ENCODE measurements around the gene ZFAND3.

- no peak for TF ChIP-seq CTCF (IDR thresholded peaks at IDR 0.05)
- no peak for TF ChIP-seq EP300 (IDR thresholded peaks at IDR 0.05; ENCODE audit: borderline replicate concordance in 1 of 2, low read depth in 1 of 2, low read length in 1 of 2)
- TF ChIP-seq, protein P1, sequence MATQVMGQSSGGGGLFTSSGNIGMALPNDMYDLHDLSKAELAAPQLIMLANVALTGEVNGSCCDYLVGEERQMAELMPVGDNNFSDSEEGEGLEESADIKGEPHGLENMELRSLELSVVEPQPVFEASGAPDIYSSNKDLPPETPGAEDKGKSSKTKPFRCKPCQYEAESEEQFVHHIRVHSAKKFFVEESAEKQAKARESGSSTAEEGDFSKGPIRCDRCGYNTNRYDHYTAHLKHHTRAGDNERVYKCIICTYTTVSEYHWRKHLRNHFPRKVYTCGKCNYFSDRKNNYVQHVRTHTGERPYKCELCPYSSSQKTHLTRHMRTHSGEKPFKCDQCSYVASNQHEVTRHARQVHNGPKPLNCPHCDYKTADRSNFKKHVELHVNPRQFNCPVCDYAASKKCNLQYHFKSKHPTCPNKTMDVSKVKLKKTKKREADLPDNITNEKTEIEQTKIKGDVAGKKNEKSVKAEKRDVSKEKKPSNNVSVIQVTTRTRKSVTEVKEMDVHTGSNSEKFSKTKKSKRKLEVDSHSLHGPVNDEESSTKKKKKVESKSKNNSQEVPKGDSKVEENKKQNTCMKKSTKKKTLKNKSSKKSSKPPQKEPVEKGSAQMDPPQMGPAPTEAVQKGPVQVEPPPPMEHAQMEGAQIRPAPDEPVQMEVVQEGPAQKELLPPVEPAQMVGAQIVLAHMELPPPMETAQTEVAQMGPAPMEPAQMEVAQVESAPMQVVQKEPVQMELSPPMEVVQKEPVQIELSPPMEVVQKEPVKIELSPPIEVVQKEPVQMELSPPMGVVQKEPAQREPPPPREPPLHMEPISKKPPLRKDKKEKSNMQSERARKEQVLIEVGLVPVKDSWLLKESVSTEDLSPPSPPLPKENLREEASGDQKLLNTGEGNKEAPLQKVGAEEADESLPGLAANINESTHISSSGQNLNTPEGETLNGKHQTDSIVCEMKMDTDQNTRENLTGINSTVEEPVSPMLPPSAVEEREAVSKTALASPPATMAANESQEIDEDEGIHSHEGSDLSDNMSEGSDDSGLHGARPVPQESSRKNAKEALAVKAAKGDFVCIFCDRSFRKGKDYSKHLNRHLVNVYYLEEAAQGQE (IDR thresholded peaks at IDR 0.05; ENCODE audit: low read depth, low read length): no peak
- TF ChIP-seq GABPA (IDR thresholded peaks at IDR 0.05; ENCODE audit: low read depth): no peak
- no peak for TF ChIP-seq MEF2A (IDR thresholded peaks at IDR 0.05; ENCODE audit: borderline replicate concordance, low read depth)
- TF ChIP-seq ZBTB33 (IDR thresholded peaks at IDR 0.05; ENCODE audit: borderline replicate concordance, low read depth): no peak
- TF ChIP-seq TAF1 (IDR thresholded peaks at IDR 0.05; ENCODE audit: borderline replicate concordance, low read depth, low read length): no peak
- TF ChIP-seq RAD21 (IDR thresholded peaks at IDR 0.05; ENCODE audit: low read length): no peak
- no peak for TF ChIP-seq NFIC (IDR thresholded peaks at IDR 0.05; ENCODE audit: borderline replicate concordance)
Observed at GRCh38 chr6:38115626-38116008, 296.1 kb downstream of the ZFAND3 start.

Data from SK-N-SH (cell line).